GM21737 (cell line): Measurements from ENCODE around the gene SMARCB1.
"Not testable (repeated sequence)": the region's sequence is repeated elsewhere in the genome, so short reads cannot be mapped to it uniquely, and the experiment has no call there.

Experiments
- ATAC-seq: cut with Tn5 transposase; IDR thresholded peaks from one replicate; pipeline ENCODE4 v1.9.1; 2021; ENCODE audit warnings: mild to moderate bottlenecking, moderate library complexity; ENCODE audit not compliant: unreplicated experiment

SMARCB1 gene

GRCh38 chr22:23841736-23842445 is 55.1 kb downstream of the SMARCB1 start:
- ATAC-seq, result no peak

GRCh38 chr22:23842599-23842998 is 55.8 kb downstream of the SMARCB1 start:
- no peak for ATAC-seq

GRCh38 chr22:23844739-23845202 is 58.0 kb downstream of the SMARCB1 start:
- ATAC-seq, result no peak

GRCh38 chr22:23845265-23846080 is 58.7 kb downstream of the SMARCB1 start:
- no peak for ATAC-seq

- no peak for ATAC-seq
Observed at GRCh38 chr22:23846081-23846469, 59.3 kb downstream of the SMARCB1 start.

- ATAC-seq, result no peak
Observed at GRCh38 chr22:23847310-23847920, 60.6 kb downstream of the SMARCB1 start.

- no peak for ATAC-seq
Observed at GRCh38 chr22:23847991-23848864, 61.5 kb downstream of the SMARCB1 start.

- peak; percentile 40 for ATAC-seq
Observed at GRCh38 chr22:23849009-23850006, 62.5 kb downstream of the SMARCB1 start.

GRCh38 chr22:23850136-23850611 is 63.4 kb downstream of the SMARCB1 start:
- ATAC-seq, result no peak

GRCh38 chr22:23856721-23857605 is 70.2 kb downstream of the SMARCB1 start:
- peak; percentile 27 for ATAC-seq

GRCh38 chr22:23857606-23858483 is 71.1 kb downstream of the SMARCB1 start, which contains the start of gene SLC2A11:
Gene SLC2A11 (plus strand): TSS chr22:23857875. CDS start chr22:23858000, 125 bp downstream.
- ATAC-seq, result peak; percentile 95

- no peak for ATAC-seq
Observed at GRCh38 chr22:23858484-23858815, 71.7 kb downstream of the SMARCB1 start.

- ATAC-seq, result no peak
Observed at GRCh38 chr22:23859201-23859600, 72.4 kb downstream of the SMARCB1 start.

GRCh38 chr22:23860187-23860586 is 73.4 kb downstream of the SMARCB1 start:
- not testable (repeated sequence) for ATAC-seq

GRCh38 chr22:23862103-23862502 is 75.3 kb downstream of the SMARCB1 start:
- no peak for ATAC-seq

GRCh38 chr22:23864499-23865154 is 77.9 kb downstream of the SMARCB1 start:
- ATAC-seq, result not testable (repeated sequence)

- ATAC-seq, result no peak
Observed at GRCh38 chr22:23868580-23868979, 81.8 kb downstream of the SMARCB1 start.
